HUES64 (cell line): ENCODE data around the gene SAMD10. TPM values are rescaled to one million over a fixed set of nuclear protein-coding genes. Genes with fewer than 3 reads are reported as not detected.

Experiments used
- H3K27ac ChIP-seq: 2 replicates; pipeline ENCODE4 v1.7.0; 2013; ENCODE audit warnings: low read depth, low read length, inconsistent platforms
- H3K27me3 ChIP-seq: 2 replicates; pipeline ENCODE4 v1.6.1; 2013; ENCODE audit warnings: mild to moderate bottlenecking, low read length; ENCODE audit not compliant: insufficient read depth
- H3K36me3 ChIP-seq: 2 replicates; pipeline ENCODE4 v1.6.1; 2013; ENCODE audit warnings: mild to moderate bottlenecking, low read length; ENCODE audit not compliant: insufficient read depth
- H3K4me1 ChIP-seq: 2 replicates; pipeline ENCODE4 v1.6.1; 2013; ENCODE audit warnings: mild to moderate bottlenecking, low read length, moderate library complexity; ENCODE audit not compliant: insufficient read depth
- H3K4me3 ChIP-seq: 2 replicates; pipeline ENCODE4 v1.5.1; 2013; ENCODE audit warnings: mild to moderate bottlenecking, low read length, moderate library complexity
- H3K9ac ChIP-seq: 2 replicates; pipeline ENCODE4 v1.6.1; 2013; ENCODE audit warnings: mild to moderate bottlenecking, low read depth, low read length
- H3K9me3 ChIP-seq: 2 replicates; pipeline ENCODE4 v1.6.1; 2013; ENCODE audit warnings: low read depth, low read length; ENCODE audit not compliant: insufficient read depth
- WGBS: fragments of 150-250, 120-280 bp; methylation state at CpG from one replicate; pipeline ENCODE4 v1.1.7; 2013; ENCODE audit warnings: missing lambda C conversion rate; 5-methylcytosine and 5-hydroxymethylcytosine counted together
- polyA plus RNA-seq, 2 experiments: library from polyadenylated mRNA; stranded (reverse); fragments of 50-300 nt; gene quantifications; one replicate each; pipeline ENCODE4 v1.2.3, GENCODE V29; 2013

The SAMD10 gene
- 3.4 TPM for polyA plus RNA-seq (2013, experiment 1 of 2)
- 3.9 TPM for polyA plus RNA-seq (2013, experiment 2 of 2)

- H3K27me3 ChIP-seq = peaks cover 9% of the 10 kb centered on the region
- H3K27ac ChIP-seq = peak within 1 kb of the TSS; percentile 52; the same call in 1 of the 2 replicates
- H3K4me3 ChIP-seq = peak within 1 kb of the TSS; percentile 87
- H3K36me3 ChIP-seq = peaks cover 17% of the 10 kb centered on the region
- H3K9me3 ChIP-seq = no peaks in the 10 kb centered on the region
- H3K4me1 ChIP-seq = peaks cover 3% of the 10 kb centered on the region; the same call in 1 of the 2 replicates
- 4% methylated on average over 52 of the region's 52 CpGs for WGBS
- H3K9ac ChIP-seq = peak within 1 kb of the TSS; percentile 45
These were observed at the start of gene SAMD10 for GRCh38 chr20:63979557-63980316. Gene SAMD10, minus strand, starts transcription at chr20:63979642. Its CDS starts 175 bp downstream, at chr20:63979467.

- peaks cover 89% of the 10 kb centered on the region for H3K36me3 ChIP-seq
- WGBS = 92% methylated on average over 24 of the region's 24 CpGs
- no peaks in the 10 kb centered on the region for H3K9me3 ChIP-seq
- no peak overlapping the region for H3K27ac ChIP-seq
- H3K9ac ChIP-seq = no peak overlapping the region
- no peaks in the 10 kb centered on the region for H3K27me3 ChIP-seq
- H3K4me1 ChIP-seq = no peaks in the 10 kb centered on the region
- no peak overlapping the region for H3K4me3 ChIP-seq
These were observed 48.7 kb upstream of the SAMD10 start for GRCh38 chr20:64027981-64028685.

- WGBS = 94% methylated on average over 29 of the region's 29 CpGs
- no peaks in the 10 kb centered on the region for H3K4me1 ChIP-seq
- no peaks in the 10 kb centered on the region for H3K27me3 ChIP-seq
- no peaks in the 10 kb centered on the region for H3K9me3 ChIP-seq
- peaks cover 92% of the 10 kb centered on the region for H3K36me3 ChIP-seq
- H3K27ac ChIP-seq = no peak overlapping the region
- H3K4me3 ChIP-seq = no peak overlapping the region
- H3K9ac ChIP-seq = no peak overlapping the region
These were observed 46.5 kb upstream of the SAMD10 start for GRCh38 chr20:64025826-64026412.

GRCh38 chr20:64025101-64025825 is 45.8 kb upstream of the SAMD10 start:
- H3K4me3 ChIP-seq = no peak overlapping the region
- no peaks in the 10 kb centered on the region for H3K27me3 ChIP-seq
- H3K9ac ChIP-seq = no peak overlapping the region
- H3K4me1 ChIP-seq = no peaks in the 10 kb centered on the region
- no peak overlapping the region for H3K27ac ChIP-seq
- peaks cover 92% of the 10 kb centered on the region for H3K36me3 ChIP-seq
- WGBS = 95% methylated on average over 18 of the region's 18 CpGs
- H3K9me3 ChIP-seq = no peaks in the 10 kb centered on the region

GRCh38 chr20:64024141-64024990 is 44.9 kb upstream of the SAMD10 start:
- WGBS = 93% methylated on average over 17 of the region's 17 CpGs
- Histone ChIP-seq H3K27me3 (no peaks in the 10 kb centered on the region), H3K4me3 (no peak overlapping the region), H3K27ac (no peak overlapping the region), H3K9me3 (no peaks in the 10 kb centered on the region), H3K36me3 (peaks cover 90% of the 10 kb centered on the region), H3K9ac (no peak overlapping the region), H3K4me1 (no peaks in the 10 kb centered on the region)

- Histone ChIP-seq H3K27ac (no peak overlapping the region), H3K36me3 (peaks cover 89% of the 10 kb centered on the region), H3K9me3 (no peaks in the 10 kb centered on the region), H3K4me3 (no peak overlapping the region), H3K4me1 (no peaks in the 10 kb centered on the region), H3K9ac (no peak overlapping the region), H3K27me3 (no peaks in the 10 kb centered on the region)
- WGBS = 93% methylated on average over 15 of the region's 15 CpGs
These were observed 44.1 kb upstream of the SAMD10 start for GRCh38 chr20:64023361-64024140.

GRCh38 chr20:64022671-64023360 is 43.4 kb upstream of the SAMD10 start:
- Histone ChIP-seq H3K4me3 (no peak overlapping the region), H3K27me3 (no peaks in the 10 kb centered on the region), H3K9ac (no peak overlapping the region), H3K36me3 (peaks cover 89% of the 10 kb centered on the region), H3K27ac (no peak overlapping the region), H3K9me3 (no peaks in the 10 kb centered on the region), H3K4me1 (no peaks in the 10 kb centered on the region)
- WGBS = 97% methylated on average over 17 of the region's 17 CpGs

- H3K36me3 ChIP-seq = peaks cover 85% of the 10 kb centered on the region
- no peak overlapping the region for H3K9ac ChIP-seq
- no peaks in the 10 kb centered on the region for H3K4me1 ChIP-seq
- no peaks in the 10 kb centered on the region for H3K27me3 ChIP-seq
- WGBS = 95% methylated on average over 36 of the region's 36 CpGs
- H3K27ac ChIP-seq = no peak overlapping the region
- H3K4me3 ChIP-seq = no peak overlapping the region
- H3K9me3 ChIP-seq = no peaks in the 10 kb centered on the region
These were observed 41.9 kb upstream of the SAMD10 start for GRCh38 chr20:64021124-64021975.

- Histone ChIP-seq H3K36me3 (peaks cover 76% of the 10 kb centered on the region), H3K9me3 (no peaks in the 10 kb centered on the region), H3K4me3 (no peak overlapping the region), H3K27me3 (no peaks in the 10 kb centered on the region), H3K27ac (no peak overlapping the region), H3K9ac (no peak overlapping the region), H3K4me1 (no peaks in the 10 kb centered on the region)
- 88% methylated on average over 2 of the region's 2 CpGs for WGBS
These were observed 36.2 kb upstream of the SAMD10 start for GRCh38 chr20:64015635-64016034.
